HG02943 (cell line): ENCODE results near the gene CACFD1.
A peak's percentile ranks its signal among the peaks of the same experiment; 100 is the strongest.

Experiments used
- ATAC-seq: cut with Tn5 transposase; IDR thresholded peaks from one replicate; pipeline ENCODE4 v1.9.1; 2021; ENCODE audit warnings: mild to moderate bottlenecking, low read depth, moderate library complexity; ENCODE audit not compliant: unreplicated experiment

Gene CACFD1

DNA sequence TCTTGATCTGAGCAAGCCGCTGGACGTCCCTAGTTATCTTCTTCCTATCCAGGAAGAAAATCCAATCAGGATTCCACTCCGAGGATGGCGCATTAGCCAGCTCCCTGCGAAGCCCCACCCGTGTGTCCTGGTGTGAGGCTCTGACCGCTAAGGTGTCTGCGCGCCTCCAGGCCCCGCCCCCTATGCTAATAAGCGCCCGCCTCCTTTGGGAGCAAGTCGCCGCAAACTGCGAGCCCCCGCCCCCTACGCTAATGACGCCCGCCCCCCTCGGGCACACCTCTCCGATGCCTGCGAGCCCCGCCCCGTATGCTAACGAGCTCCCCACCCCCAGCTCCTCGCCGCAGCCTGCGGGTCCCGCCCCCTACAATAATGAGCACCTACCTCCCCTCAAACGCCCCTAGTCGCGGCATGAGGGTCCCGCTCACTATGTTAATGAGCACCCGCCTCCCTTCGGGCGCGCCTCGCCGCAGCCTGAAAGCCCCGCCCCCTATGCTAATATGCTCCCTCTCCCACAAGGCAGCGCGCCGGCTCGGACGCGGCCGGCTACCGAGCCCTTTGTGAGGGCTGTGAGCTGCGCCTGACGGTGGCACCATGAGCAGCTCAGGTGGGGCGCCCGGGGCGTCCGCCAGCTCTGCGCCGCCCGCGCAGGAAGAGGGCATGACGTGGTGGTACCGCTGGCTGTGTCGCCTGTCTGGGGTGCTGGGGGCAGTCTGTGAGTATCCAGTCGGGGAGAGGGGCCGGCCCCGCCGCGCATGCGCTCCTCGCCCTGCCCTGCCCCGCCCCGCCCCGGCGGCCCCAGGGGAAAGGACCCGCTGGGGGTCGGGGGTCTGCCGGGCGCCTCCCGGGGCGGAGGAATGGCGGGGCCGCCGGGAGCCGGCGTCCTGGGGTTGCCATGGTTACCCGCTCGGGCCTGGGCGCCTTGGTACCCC is at the start of gene CACFD1:
TSS of gene CACFD1 (plus strand) at position 503 of the 929 bp plus-strand sequence. CDS start at position 592, 89 bp downstream.
- ATAC-seq = peak; percentile 59

GRCh38 chr9:133415170-133415569 is 44.6 kb upstream of the CACFD1 start:
- no peak for ATAC-seq

GRCh38 chr9:133417541-133418461 is 42.0 kb upstream of the CACFD1 start, which contains the start of gene REXO4:
REXO4 (minus strand) TSS chr9:133418010; CDS start chr9:133417844, 166 bp downstream.
- ATAC-seq = peak; percentile 63

DNA sequence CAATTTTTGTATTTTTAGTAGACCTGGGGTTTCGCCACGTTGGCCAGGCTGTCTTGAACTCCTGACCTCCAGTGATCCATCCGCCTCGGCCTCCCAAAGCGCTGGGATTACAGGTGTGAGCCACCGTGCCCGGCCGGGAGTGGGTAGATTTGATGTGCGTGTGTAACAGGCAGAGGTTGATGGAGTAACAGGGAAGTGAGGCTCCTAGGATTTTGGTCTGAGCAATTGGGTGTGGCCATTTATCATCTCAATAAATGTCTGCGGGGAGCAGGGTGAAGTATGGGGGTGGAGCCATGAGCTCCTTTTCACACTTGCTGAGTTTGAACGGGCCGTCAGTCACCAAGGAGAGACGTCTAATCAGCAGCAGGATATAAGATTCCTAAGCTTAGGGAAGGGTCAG is 40.8 kb upstream of the CACFD1 start:
- ATAC-seq = no peak

GRCh38 chr9:133420392-133420827 is 39.4 kb upstream of the CACFD1 start:
- no peak for ATAC-seq

GRCh38 chr9:133421615-133422542 is 37.9 kb upstream of the CACFD1 start, which contains the start of gene ADAMTS13:
ADAMTS13 (plus strand) TSS chr9:133422367; CDS start chr9:133422444, 77 bp downstream.
- ATAC-seq = no peak

DNA sequence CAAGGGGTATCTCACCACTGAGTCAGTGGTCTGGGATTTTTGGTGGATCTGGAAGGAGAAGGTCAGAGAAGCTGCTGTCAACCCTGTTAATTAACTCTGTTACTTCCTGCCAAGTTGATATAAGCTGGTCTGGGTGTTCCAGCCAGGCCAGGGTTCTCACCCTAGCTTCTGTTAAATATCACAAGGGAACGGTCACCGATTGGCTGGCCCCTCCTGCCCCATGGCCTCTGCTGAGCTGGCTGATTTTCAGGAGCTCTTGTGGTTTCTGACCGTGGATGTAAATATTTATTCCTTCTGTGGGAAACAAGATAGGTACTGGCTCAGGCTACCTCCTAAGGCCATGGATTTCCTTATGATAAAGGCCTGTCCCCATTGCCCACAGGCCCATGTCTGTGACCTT is 36.6 kb upstream of the CACFD1 start:
- ATAC-seq = no peak

- no peak for ATAC-seq
Measured at GRCh38 chr9:133424187-133424586, 35.6 kb upstream of the CACFD1 start.

DNA sequence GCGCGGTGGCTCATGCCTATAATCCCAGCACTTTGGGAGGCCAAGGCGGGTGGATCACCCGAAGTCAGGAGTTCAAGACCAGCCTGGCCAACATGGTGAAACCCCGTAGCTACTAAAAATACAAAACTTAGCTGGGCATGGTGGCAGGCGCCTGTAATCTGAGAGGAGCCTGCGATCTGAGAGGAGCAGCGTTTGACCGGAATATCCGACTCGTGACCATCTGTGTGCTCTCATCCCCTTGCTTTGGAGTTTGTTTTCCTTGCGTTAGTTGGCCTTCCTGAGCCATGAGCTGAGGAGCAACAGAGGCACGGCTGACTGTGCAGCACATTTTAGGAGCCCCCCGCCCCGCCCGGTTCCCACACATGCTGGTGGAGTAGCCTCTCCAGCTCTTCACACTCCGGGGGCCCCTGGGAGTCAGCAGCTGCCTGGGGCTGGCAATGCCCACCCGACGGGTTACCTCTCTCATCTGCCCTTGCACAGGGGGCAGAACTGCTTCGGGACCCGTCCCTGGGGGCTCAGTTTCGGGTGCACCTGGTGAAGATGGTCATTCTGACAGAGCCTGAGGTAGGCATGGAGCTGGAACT is 34.6 kb upstream of the CACFD1 start:
- no peak for ATAC-seq

- ATAC-seq = no peak
Measured at GRCh38 chr9:133426011-133426410, 33.8 kb upstream of the CACFD1 start.

GRCh38 chr9:133427658-133428348 is 32.0 kb upstream of the CACFD1 start:
- no peak for ATAC-seq

GRCh38 chr9:133428617-133429101 is 31.1 kb upstream of the CACFD1 start:
- ATAC-seq = no peak

- no peak for ATAC-seq
Measured at GRCh38 chr9:133429214-133429613, 30.6 kb upstream of the CACFD1 start.

GRCh38 chr9:133429641-133430161 is 30.1 kb upstream of the CACFD1 start:
- ATAC-seq = no peak

DNA sequence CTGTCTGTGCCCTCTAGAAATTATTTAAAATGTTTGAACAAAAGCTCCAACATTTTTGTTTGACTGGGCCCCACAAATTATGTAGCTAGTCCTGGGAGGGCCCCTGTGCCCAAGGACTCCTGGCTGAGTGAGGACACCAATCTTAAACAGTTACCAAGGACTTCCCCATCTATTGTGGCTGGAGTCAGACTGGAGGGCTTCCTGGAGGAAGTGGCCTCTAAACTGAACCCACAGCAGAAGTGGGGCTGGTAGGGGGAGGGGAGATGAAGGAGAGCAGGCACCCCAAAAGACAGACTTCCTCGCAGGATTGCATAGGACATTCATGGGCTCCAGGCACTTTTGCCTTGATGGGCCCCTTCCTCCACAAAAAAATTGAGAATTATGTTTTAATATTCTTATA is 29.5 kb upstream of the CACFD1 start:
- ATAC-seq = no peak

DNA sequence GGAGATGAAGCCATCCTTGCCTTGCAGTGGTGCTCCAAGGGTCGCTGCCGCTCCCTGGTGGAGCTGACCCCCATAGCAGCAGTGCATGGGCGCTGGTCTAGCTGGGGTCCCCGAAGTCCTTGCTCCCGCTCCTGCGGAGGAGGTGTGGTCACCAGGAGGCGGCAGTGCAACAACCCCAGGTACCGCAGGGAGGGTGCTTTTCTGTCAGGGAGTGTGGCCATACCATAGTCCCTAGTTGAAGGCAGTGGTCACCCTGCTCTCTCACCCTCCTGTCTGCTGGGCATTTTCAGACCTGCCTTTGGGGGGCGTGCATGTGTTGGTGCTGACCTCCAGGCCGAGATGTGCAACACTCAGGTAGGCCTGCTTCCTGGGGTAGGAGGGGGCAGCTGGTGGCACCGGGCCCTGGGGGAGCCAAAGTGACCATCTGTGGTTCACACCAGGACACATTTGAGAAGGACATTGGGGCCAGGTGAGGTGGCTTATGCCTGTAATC is 26.4 kb upstream of the CACFD1 start:
- ATAC-seq = no peak

DNA sequence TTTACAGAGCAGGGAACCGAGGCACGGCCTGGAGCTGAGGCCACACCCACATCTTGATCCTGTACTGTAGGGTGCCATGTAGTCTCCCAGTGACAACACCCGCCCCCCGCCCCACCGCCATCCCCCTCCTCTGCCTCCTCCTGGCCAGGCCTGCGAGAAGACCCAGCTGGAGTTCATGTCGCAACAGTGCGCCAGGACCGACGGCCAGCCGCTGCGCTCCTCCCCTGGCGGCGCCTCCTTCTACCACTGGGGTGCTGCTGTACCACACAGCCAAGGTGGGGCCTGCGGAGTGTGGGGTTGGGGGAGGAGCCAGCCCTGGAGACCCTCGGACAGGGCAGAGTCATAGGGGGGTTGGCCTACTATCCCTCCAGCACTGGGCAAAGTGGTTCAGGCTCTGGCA is 23.1 kb upstream of the CACFD1 start:
- no peak for ATAC-seq
